Psoas muscle (tissue), 8 donors: ENCODE data around the gene MCHR1. TPM values are rescaled to one million over a fixed set of nuclear protein-coding genes. Genes with fewer than 3 reads are reported as not detected.

Experiments used
- ATAC-seq, 4 donors: fragments of 200-7000 bp; cut with Tn5 transposase; one replicate each; pipeline ENCODE4 v1.9.1; 2020; ENCODE audit warnings: moderate library complexity in 3 of 4, mild to moderate bottlenecking in 2 of 4
- DNase-seq, 2 donors: peaks; one replicate each; pipeline ENCODE4 v3.0.0-alpha.2; 2020
- H3K27ac ChIP-seq: fragments of 200-600 bp; one replicate; pipeline ENCODE4 v1.8.0; 2022
- H3K27me3 ChIP-seq, 3 donors: fragments of 200-600 bp in 1 of 3; one replicate each; pipeline versions ENCODE4 v1.6.1 to v1.8.0; 2013 to 2022; ENCODE audit warnings: low read length in 2 of 3, mild to moderate bottlenecking in 2 of 3, moderate library complexity in 1 of 3; ENCODE audit not compliant: insufficient read depth in 3 of 3
- H3K36me3 ChIP-seq, 2 donors: fragments of 200-600 bp in 1 of 2; one replicate each; pipeline versions ENCODE4 v1.6.1 to v1.8.0; 2013 to 2022; ENCODE audit warnings: low read depth in 1 of 2, mild to moderate bottlenecking in 1 of 2, moderate library complexity in 1 of 2; ENCODE audit not compliant: insufficient read depth in 1 of 2
- H3K4me1 ChIP-seq: fragments of 200-600 bp; one replicate; pipeline ENCODE4 v1.8.0; 2022
- H3K4me3 ChIP-seq: fragments of 200-600 bp; one replicate; pipeline ENCODE4 v1.8.0; 2022; ENCODE audit warnings: mild to moderate bottlenecking
- H3K9me3 ChIP-seq: fragments of 200-600 bp; one replicate; pipeline ENCODE4 v1.8.0; 2022
- CTCF ChIP-seq: fragments of 200-600 bp; IDR thresholded peaks from one replicate; pipeline ENCODE4 v1.8.0; 2022; ENCODE audit warnings: antibody characterized with exemption
- WGBS, 3 donors: extraction: QIAGEN DNeasy Blood & Tissue Kit; methylation state at CpG; one replicate each; pipeline versions ENCODE4 v1.1.6 to v1.1.7; 2013; 5-methylcytosine and 5-hydroxymethylcytosine counted together
- intact Hi-C, 2 donors: fragments of 100-400 bp; cut with DNase I; formaldehyde crosslinking; loops; one replicate each; pipeline versions ENCODE4 v1.11.0 to v1.14.2; 2022
- polyA plus RNA-seq, 3 donors: library from polyadenylated mRNA; stranded (reverse); fragments of 200-250 nt; gene quantifications; one replicate each; pipeline ENCODE4 v1.2.3, GENCODE V29; 2013
- total RNA-seq, 4 donors: library from RNA; stranded (reverse); fragmentation: NEBNext Ultra II Directional in 2 of 4; extraction: Animal tissue kit (Norgen Biotek cat#: 25700) in 2 of 4; gene quantifications; one replicate each; pipeline versions ENCODE4 v1.2.1 to v1.2.4, GENCODE V29; 2021 to 2023
- donor health status: healthy with polysubstance abuse.
- donor health status: DM: no; HTN: no; CAD: no; lungs with moderate emphysema.
- donor health status: Bipolar disorder and iron deficiency.
- donor health status: healthy.
- donor health status: DM: yes; HTN: yes; CAD: no.
- donor health status: DM: no; HTN: no; CAD: no.
- donor health status: DM: no; HTN: no; CAD: no.
- donor health status: DM: yes; HTN: yes; CAD: no.

MCHR1 gene
- total and polyA plus RNA-seq, 7 donors = 0.04 to 1.2 (median 0.15) TPM; not detected in 3

- 23 to 39% (median 34%) methylated on average over 9 of the region's 9 CpGs for WGBS, 3 donors
- Histone ChIP-seq H3K36me3 (no peaks in the 10 kb centered on the region), H3K27me3 (peaks cover 0 to 19% (median 6%) of the 10 kb centered on the region in 3 donors), H3K27ac (no peak overlapping the region), H3K9me3 (no peaks in the 10 kb centered on the region), H3K4me1 (peaks cover 9% of the 10 kb centered on the region), H3K4me3 (peak overlapping the region; percentile 29)
- no peak for ATAC-seq
- intact Hi-C loops = loop anchor here in 1 of 2 donors (5.0 kb wide), 1 partner anchor 77 kb away; no protein-coding TSS in a partner anchor
- no peak for DNase-seq
- no peak for TF ChIP-seq CTCF
Measured at GRCh38 chr22:40679964-40680818, 907 bp downstream of the MCHR1 start.

- no peak for TF ChIP-seq CTCF
- 80 to 86% (median 82%) methylated on average over 15 of the region's 15 CpGs for WGBS, 3 donors
- intact Hi-C loops = loop anchor here in 1 of 2 donors (5.0 kb wide), 1 partner anchor 76 kb away; no protein-coding TSS in a partner anchor
- Histone ChIP-seq H3K4me1 (peaks cover 9% of the 10 kb centered on the region), H3K4me3 (no peak overlapping the region), H3K27ac (no peak overlapping the region), H3K27me3 (peaks cover 0 to 19% (median 6%) of the 10 kb centered on the region in 3 donors), H3K36me3 (no peaks in the 10 kb centered on the region), H3K9me3 (no peaks in the 10 kb centered on the region)
- no peak for DNase-seq
- ATAC-seq = no peak
Measured at GRCh38 chr22:40680819-40681183, 1.5 kb downstream of the MCHR1 start.

- TF ChIP-seq CTCF = no peak
- no peaks in the 10 kb centered on the region for H3K9me3 ChIP-seq
- intact Hi-C loops = loop anchor here in 1 of 2 donors (5.0 kb wide), 1 partner anchor 76 kb away; no protein-coding TSS in a partner anchor
- 95 to 96% (median 95%) methylated on average over 19 of the region's 19 CpGs for WGBS, 3 donors
- peaks cover 0 to 19% (median 6%) of the 10 kb centered on the region in 3 donors for H3K27me3 ChIP-seq
- H3K36me3 ChIP-seq = no peaks in the 10 kb centered on the region
- H3K27ac ChIP-seq = no peak overlapping the region
- no peak overlapping the region for H3K4me3 ChIP-seq
- DNase-seq (no peak), ATAC-seq (no peak)
- H3K4me1 ChIP-seq = peaks cover 9% of the 10 kb centered on the region
Measured at GRCh38 chr22:40681451-40681850, 2.2 kb downstream of the MCHR1 start.

- H3K9me3 ChIP-seq = no peaks in the 10 kb centered on the region
- ATAC-seq = no peak
Measured at GRCh38 chr22:40684728-40685127, 5.4 kb downstream of the MCHR1 start.

More at GRCh38 chr22:40684728-40685127, 5.4 kb downstream of the MCHR1 start:
- 50 to 59% (median 57%) methylated on average over 9 of the region's 9 CpGs for WGBS, 3 donors
- Histone ChIP-seq H3K4me3 (no peak overlapping the region), H3K36me3 (no peaks in the 10 kb centered on the region), H3K27ac (no peak overlapping the region), H3K4me1 (no peaks in the 10 kb centered on the region), H3K27me3 (peaks cover 0 to 6% (median under 1%) of the 10 kb centered on the region in 3 donors)
- DNase-seq = no peak
- intact Hi-C loops = loop anchor here in 1 of 2 donors (5.0 kb wide), 1 partner anchor 73 kb away; no protein-coding TSS in a partner anchor
- no peak for TF ChIP-seq CTCF
